Measurements from ENCODE around the gene CCNJL. TPM values are rescaled to one million over a fixed set of nuclear protein-coding genes. Genes with fewer than 3 reads are reported as not detected.

Gene CCNJL
- total RNA-seq, 1 donor from 2014 or later: 11.4 TPM

DNA sequence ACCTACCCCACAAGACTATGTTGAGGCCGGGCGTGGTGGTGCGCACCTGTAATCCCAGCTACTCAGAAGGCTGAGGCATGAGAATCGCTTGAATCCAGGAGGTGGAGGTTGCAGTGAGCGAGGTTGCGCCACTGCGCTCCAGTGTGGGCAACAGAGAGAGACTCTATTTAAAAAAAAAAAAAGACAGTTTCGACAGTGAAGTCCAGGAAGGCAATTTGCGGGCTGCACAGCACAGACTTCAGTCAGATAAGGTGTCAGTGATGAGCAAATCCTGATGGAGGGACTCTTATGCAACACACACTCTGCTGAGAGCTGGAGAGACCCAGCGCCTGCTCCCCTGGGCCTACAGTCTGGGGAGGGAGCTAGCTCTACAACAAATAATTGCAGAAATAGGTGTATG lies 14.2 kb downstream of the CCNJL start:
- no peak overlapping the region for H3K27ac Mint-ChIP-seq (ENCODE audit: unreplicated experiment)
- no peak overlapping the region for H3K4me3 Mint-ChIP-seq (ENCODE audit: unreplicated experiment)
- peaks cover 3% of the 10 kb centered on the region for H3K4me1 Mint-ChIP-seq (ENCODE audit: low read depth)
- TF ChIP-seq, protein P1, sequence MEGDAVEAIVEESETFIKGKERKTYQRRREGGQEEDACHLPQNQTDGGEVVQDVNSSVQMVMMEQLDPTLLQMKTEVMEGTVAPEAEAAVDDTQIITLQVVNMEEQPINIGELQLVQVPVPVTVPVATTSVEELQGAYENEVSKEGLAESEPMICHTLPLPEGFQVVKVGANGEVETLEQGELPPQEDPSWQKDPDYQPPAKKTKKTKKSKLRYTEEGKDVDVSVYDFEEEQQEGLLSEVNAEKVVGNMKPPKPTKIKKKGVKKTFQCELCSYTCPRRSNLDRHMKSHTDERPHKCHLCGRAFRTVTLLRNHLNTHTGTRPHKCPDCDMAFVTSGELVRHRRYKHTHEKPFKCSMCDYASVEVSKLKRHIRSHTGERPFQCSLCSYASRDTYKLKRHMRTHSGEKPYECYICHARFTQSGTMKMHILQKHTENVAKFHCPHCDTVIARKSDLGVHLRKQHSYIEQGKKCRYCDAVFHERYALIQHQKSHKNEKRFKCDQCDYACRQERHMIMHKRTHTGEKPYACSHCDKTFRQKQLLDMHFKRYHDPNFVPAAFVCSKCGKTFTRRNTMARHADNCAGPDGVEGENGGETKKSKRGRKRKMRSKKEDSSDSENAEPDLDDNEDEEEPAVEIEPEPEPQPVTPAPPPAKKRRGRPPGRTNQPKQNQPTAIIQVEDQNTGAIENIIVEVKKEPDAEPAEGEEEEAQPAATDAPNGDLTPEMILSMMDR (IDR thresholded peaks at IDR 0.05): no peak
- no peaks in the 10 kb centered on the region for H3K27me3 Mint-ChIP-seq (ENCODE audit: low read depth)
- H3K9me3 Mint-ChIP-seq (ENCODE audit: low read depth): no peaks in the 10 kb centered on the region
- DNase-seq (ENCODE audit: low spot score): no peak
- H3K36me3 Mint-ChIP-seq (ENCODE audit: low read depth): peaks cover 5% of the 10 kb centered on the region

DNA sequence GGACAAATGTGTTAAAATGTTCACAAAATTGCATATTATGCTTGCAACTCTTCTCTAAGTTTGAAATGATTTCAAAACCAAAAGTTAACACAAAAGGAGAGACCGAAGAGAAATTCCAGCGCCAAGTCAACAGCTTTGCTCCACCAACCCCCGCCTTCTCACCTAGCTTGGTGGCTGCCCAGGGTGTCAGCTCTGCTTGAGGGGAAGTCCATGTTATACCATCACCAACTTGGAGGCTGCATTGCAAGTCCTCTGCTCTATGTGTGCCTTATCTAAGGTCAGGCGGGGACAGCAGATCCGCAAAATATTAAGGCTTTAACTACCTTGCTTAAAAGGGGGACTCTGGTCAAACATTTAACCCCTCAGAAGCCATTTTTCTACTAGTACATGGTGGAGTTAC lies 14.6 kb downstream of the CCNJL start:
- Mint-ChIP-seq H3K4me1 (ENCODE audit: low read depth) (peaks cover 3% of the 10 kb centered on the region), H3K4me3 (ENCODE audit: unreplicated experiment) (no peak overlapping the region), H3K27me3 (ENCODE audit: low read depth) (no peaks in the 10 kb centered on the region), H3K36me3 (ENCODE audit: low read depth) (peaks cover 3% of the 10 kb centered on the region), H3K9me3 (ENCODE audit: low read depth) (no peaks in the 10 kb centered on the region), H3K27ac (ENCODE audit: unreplicated experiment) (no peak overlapping the region)
- DNase-seq (ENCODE audit: low spot score): no peak
- TF ChIP-seq, protein P1 (IDR thresholded peaks at IDR 0.05): no peak

DNA sequence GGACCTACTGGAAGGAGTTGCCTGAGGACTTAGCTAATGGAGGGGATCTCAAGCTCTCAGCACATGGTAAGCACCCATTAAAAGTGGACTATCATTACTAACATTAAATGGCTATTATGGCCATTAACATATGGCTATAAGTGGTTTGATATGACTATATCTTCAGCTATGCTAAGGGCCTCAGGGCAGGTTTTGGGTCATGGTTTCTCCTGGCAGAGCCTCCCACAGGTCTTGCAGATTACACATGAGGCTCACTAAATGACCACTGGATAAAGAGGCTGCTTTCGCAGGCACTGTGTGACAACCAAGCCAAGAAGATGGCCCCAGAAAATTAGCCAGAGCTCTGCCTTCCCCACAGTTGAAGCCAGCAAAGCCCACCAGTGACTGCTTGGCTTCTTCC lies 15.4 kb downstream of the CCNJL start:
- Mint-ChIP-seq H3K4me1 (ENCODE audit: low read depth) (peaks cover 3% of the 10 kb centered on the region), H3K36me3 (ENCODE audit: low read depth) (peaks cover 3% of the 10 kb centered on the region), H3K27ac (ENCODE audit: unreplicated experiment) (no peak overlapping the region), H3K9me3 (ENCODE audit: low read depth) (no peaks in the 10 kb centered on the region), H3K27me3 (ENCODE audit: low read depth) (no peaks in the 10 kb centered on the region), H3K4me3 (ENCODE audit: unreplicated experiment) (no peak overlapping the region)
- TF ChIP-seq, protein P1 (IDR thresholded peaks at IDR 0.05): no peak
- no peak for DNase-seq (ENCODE audit: low spot score)

DNA sequence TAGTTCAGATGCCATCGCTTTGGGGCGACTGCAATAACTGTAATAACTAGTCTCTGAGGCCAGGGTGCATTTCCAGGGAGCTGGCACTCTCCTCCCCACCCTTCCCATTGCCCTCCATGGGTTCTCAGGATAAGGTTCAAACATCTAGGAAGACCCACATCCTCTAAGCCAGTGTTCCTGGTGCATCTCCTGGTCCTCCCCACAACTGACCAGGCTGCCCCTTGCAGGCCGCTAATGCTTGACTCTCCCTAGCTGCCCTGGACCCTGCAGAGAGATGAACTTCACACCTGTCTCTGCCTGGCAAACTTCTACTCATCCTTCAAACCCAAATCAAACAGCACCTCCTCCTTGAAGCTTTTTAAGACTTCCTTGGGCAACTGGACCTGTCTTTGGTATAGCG lies 15.9 kb downstream of the CCNJL start:
- DNase-seq (ENCODE audit: low spot score): no peak
- H3K27me3 Mint-ChIP-seq (ENCODE audit: low read depth): no peaks in the 10 kb centered on the region
- H3K27ac Mint-ChIP-seq (ENCODE audit: unreplicated experiment): no peak overlapping the region
- peaks cover 3% of the 10 kb centered on the region for H3K4me1 Mint-ChIP-seq (ENCODE audit: low read depth)
- no peaks in the 10 kb centered on the region for H3K9me3 Mint-ChIP-seq (ENCODE audit: low read depth)
- peaks cover 3% of the 10 kb centered on the region for H3K36me3 Mint-ChIP-seq (ENCODE audit: low read depth)
- no peak overlapping the region for H3K4me3 Mint-ChIP-seq (ENCODE audit: unreplicated experiment)
- TF ChIP-seq, protein P1 (IDR thresholded peaks at IDR 0.05): no peak

DNA sequence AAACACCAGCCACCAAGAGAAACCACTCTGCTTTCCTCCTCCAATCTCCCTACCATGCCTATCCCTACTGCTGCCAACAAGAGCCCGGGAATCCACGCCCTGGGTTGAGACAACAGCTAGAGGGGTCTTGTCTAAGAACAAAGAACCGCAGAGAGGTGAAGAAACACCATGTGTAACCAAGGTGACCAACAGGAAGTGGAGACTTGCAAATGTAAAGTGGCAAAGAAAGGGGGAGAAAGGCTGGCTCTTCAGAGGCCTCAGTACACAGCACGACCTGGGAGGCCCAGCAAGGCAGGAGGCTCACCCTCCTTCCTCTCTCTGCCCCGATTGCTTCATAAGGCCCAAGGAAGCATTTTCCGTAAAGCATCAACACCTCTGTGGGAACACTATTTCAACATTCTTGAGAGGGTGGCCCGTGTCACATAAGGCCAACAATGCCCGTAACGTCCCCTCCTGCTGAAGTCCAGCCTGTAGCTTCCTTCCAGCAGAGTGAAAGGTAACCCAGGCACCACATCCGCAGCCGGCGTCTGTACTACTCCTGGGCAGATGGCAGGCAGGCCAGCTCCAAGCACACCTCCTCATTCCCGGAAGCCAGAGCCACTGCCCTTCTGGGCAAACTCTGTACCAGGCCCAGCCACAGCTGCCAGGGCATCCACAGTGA lies 18.3 kb downstream of the CCNJL start:
- no peak for DNase-seq (ENCODE audit: low spot score)
- no peak overlapping the region for H3K4me3 Mint-ChIP-seq (ENCODE audit: unreplicated experiment)
- TF ChIP-seq, protein P1 (IDR thresholded peaks at IDR 0.05): no peak
- H3K27me3 Mint-ChIP-seq (ENCODE audit: low read depth): no peaks in the 10 kb centered on the region
- no peaks in the 10 kb centered on the region for H3K9me3 Mint-ChIP-seq (ENCODE audit: low read depth)
- H3K36me3 Mint-ChIP-seq (ENCODE audit: low read depth): no peaks in the 10 kb centered on the region
- no peak overlapping the region for H3K27ac Mint-ChIP-seq (ENCODE audit: unreplicated experiment)
- H3K4me1 Mint-ChIP-seq (ENCODE audit: low read depth): peaks cover 7% of the 10 kb centered on the region
